IMR-90 (cell line): ENCODE data around the gene WDR37. TPM values are rescaled to one million over a fixed set of nuclear protein-coding genes. Genes with fewer than 3 reads are reported as not detected.

Experiments used
- ATAC-seq: fragments of 200-7000 bp; cut with Tn5 transposase; 2 replicates; pipeline ENCODE4 v1.9.1; 2020; ENCODE audit warnings: low read depth, mild to moderate bottlenecking, moderate library complexity
- BruUV-seq: library from RNA; stranded (reverse); fragments of 400-500 nt; replicated peaks from 2 replicates; lab custom pipeline; 2021; lab: Mats Ljungman, UMichigan
- CTCF ChIA-PET: fragments of 300-600 bp; formaldehyde crosslinking; extraction: SDS; loops from one replicate; lab custom pipeline; 2021; ENCODE audit warnings: antibody characterized with exemption; lab: Yijun Ruan, JAX
- POLR2A ChIA-PET: fragments of 300-600 bp; sonication (Branson Sonifier 250); formaldehyde crosslinking; loops from one replicate; lab custom pipeline; 2022; ENCODE audit warnings: antibody characterized with exemption; ENCODE audit not compliant: unreplicated experiment; lab: Charles Lee
- DNase-seq: peaks from one replicate; pipeline ENCODE4 v3.0.0; 2013
- H2AFZ ChIP-seq: replicated peaks from 2 replicates; pipeline ENCODE3; 2013; ENCODE audit warnings: low read length, mild to moderate bottlenecking; ENCODE audit not compliant: poor library complexity
- H2AK5ac ChIP-seq: 2 replicates; pipeline ENCODE4 v1.6.1; 2013; ENCODE audit warnings: low read depth, low read length, inconsistent platforms
- H2AK9ac ChIP-seq: replicated peaks from 2 replicates; pipeline ENCODE3; 2013; ENCODE audit warnings: mild to moderate bottlenecking, low read depth, low read length, moderate library complexity; ENCODE audit not compliant: poor library complexity
- H2BK120ac ChIP-seq: 2 replicates; pipeline ENCODE4 v1.6.1; 2013; ENCODE audit warnings: low read depth, low read length, inconsistent platforms
- H2BK15ac ChIP-seq: 3 replicates; pipeline ENCODE4 v1.6.1; 2013; ENCODE audit warnings: low read depth, low read length, inconsistent platforms
- H2BK20ac ChIP-seq: 2 replicates; pipeline ENCODE4 v1.6.1; 2013; ENCODE audit warnings: low read depth, mild to moderate bottlenecking, inconsistent platforms, low read length, moderate library complexity
- H2BK5ac ChIP-seq: 2 replicates; pipeline ENCODE4 v1.6.1; 2013; ENCODE audit warnings: mild to moderate bottlenecking, low read depth, low read length, inconsistent platforms; ENCODE audit not compliant: poor library complexity, severe bottlenecking
- H3K14ac ChIP-seq: replicated peaks from 2 replicates; pipeline ENCODE4 v1.6.1; 2013; ENCODE audit warnings: low read depth, low read length, inconsistent platforms
- H3K18ac ChIP-seq: 2 replicates; pipeline ENCODE4 v1.6.1; 2013; ENCODE audit warnings: low read depth, low read length, control low read depth
- H3K23ac ChIP-seq: 2 replicates; pipeline ENCODE4 v1.6.1; 2013; ENCODE audit warnings: low read depth, low read length, inconsistent platforms
- H3K27ac ChIP-seq: 2 replicates; pipeline ENCODE4 v1.5.1; 2013; ENCODE audit warnings: mild to moderate bottlenecking, control low read depth, low read length; ENCODE audit not compliant: insufficient read depth
- H3K27me3 ChIP-seq: 2 replicates; pipeline ENCODE4 v1.6.1; 2013; ENCODE audit warnings: low read length; ENCODE audit not compliant: control insufficient read depth, insufficient read depth
- H3K36me3 ChIP-seq: 2 replicates; pipeline ENCODE4 v1.6.1; 2013; ENCODE audit warnings: low read length, mixed read lengths; ENCODE audit not compliant: control insufficient read depth, insufficient read depth
- H3K4ac ChIP-seq: 2 replicates; pipeline ENCODE4 v1.6.1; 2013; ENCODE audit warnings: low read depth, low read length, inconsistent platforms
- H3K4me1 ChIP-seq: 2 replicates; pipeline ENCODE4 v1.6.1; 2013; ENCODE audit warnings: low read length, mixed read lengths; ENCODE audit not compliant: control insufficient read depth, insufficient read depth
- H3K4me2 ChIP-seq: 2 replicates; pipeline ENCODE4 v1.6.1; 2013; ENCODE audit warnings: low read depth, mild to moderate bottlenecking, control low read depth, low read length, moderate library complexity
- H3K4me3 ChIP-seq: 2 replicates; pipeline ENCODE4 v1.5.1; 2013; ENCODE audit warnings: low read depth, mild to moderate bottlenecking, control low read depth, low read length, moderate library complexity; ENCODE audit not compliant: insufficient read depth
- H3K56ac ChIP-seq: 2 replicates; pipeline ENCODE4 v1.6.1; 2013; ENCODE audit warnings: low read length, inconsistent platforms; ENCODE audit not compliant: insufficient read depth; ENCODE audit errors: extremely low read depth
- H3K79me1 ChIP-seq, 2 experiments: 2 replicates each; pipeline ENCODE4 v1.6.1; 2013; ENCODE audit warnings: low read length in 2 of 2, inconsistent platforms in 1 of 2, low read depth in 1 of 2
- H3K9ac ChIP-seq: 2 replicates; pipeline ENCODE4 v1.6.1; 2013; ENCODE audit warnings: low read depth, low read length, control low read depth
- H3K9me1 ChIP-seq: 2 replicates; pipeline ENCODE4 v1.6.1; 2013; ENCODE audit warnings: low read length, inconsistent platforms; ENCODE audit not compliant: insufficient read depth
- H3K9me3 ChIP-seq: 2 replicates; pipeline ENCODE4 v1.6.1; 2013; ENCODE audit warnings: low read length; ENCODE audit not compliant: control insufficient read depth, insufficient read depth
- H4K20me1 ChIP-seq: 2 replicates; pipeline ENCODE4 v1.6.1; 2013; ENCODE audit warnings: low read length, inconsistent platforms; ENCODE audit not compliant: insufficient read depth
- H4K5ac ChIP-seq: 2 replicates; pipeline ENCODE4 v1.6.1; 2013; ENCODE audit warnings: mild to moderate bottlenecking, low read depth, low read length, control low read depth
- H4K8ac ChIP-seq, 2 experiments: 2 replicates each; pipeline ENCODE4 v1.6.1; 2013; ENCODE audit warnings: low read depth in 2 of 2, low read length in 2 of 2, control low read depth in 1 of 2, inconsistent platforms in 1 of 2
- H4K91ac ChIP-seq: 2 replicates; pipeline ENCODE4 v1.6.1; 2013; ENCODE audit warnings: low read depth, low read length, inconsistent platforms; ENCODE audit not compliant: insufficient read depth
- BHLHE40 ChIP-seq: fragments of 150-350 bp; IDR thresholded peaks from 2 replicates; pipeline ENCODE4 v1.6.1; 2016; ENCODE audit warnings: mild to moderate bottlenecking, low read depth, low read length
- CHD1 ChIP-seq: IDR thresholded peaks from 2 replicates; pipeline ENCODE4 v1.6.1; 2012; ENCODE audit warnings: low read depth, low read length, improper control_type of control experiment
- FOS ChIP-seq: fragments of 150-350 bp; IDR thresholded peaks from 2 replicates; pipeline ENCODE4 v1.6.1; 2016; ENCODE audit warnings: low read depth, low read length
- MAZ ChIP-seq: IDR thresholded peaks from 2 replicates; pipeline ENCODE4 v1.6.1; 2012; ENCODE audit warnings: low read depth, mild to moderate bottlenecking, low read length, improper control_type of control experiment, moderate library complexity, borderline replicate concordance
- NFE2L2 ChIP-seq: fragments of 150-350 bp; IDR thresholded peaks from 2 replicates; pipeline ENCODE4 v1.6.1; 2016; ENCODE audit warnings: low read depth, mild to moderate bottlenecking, low read length
- RAD21 ChIP-seq: IDR thresholded peaks from 2 replicates; pipeline ENCODE4 v1.6.1; 2012; ENCODE audit warnings: low read length, improper control_type of control experiment
- RFX5 ChIP-seq: IDR thresholded peaks from 2 replicates; pipeline ENCODE4 v1.8.0; 2012; ENCODE audit warnings: low read depth, mild to moderate bottlenecking, low read length, moderate library complexity
- SMC3 ChIP-seq: fragments of 150-350 bp; IDR thresholded peaks from 2 replicates; pipeline ENCODE4 v1.6.1; 2016; ENCODE audit warnings: low read depth, mild to moderate bottlenecking, antibody characterized with exemption, low read length, moderate library complexity
- USF2 ChIP-seq: fragments of 150-350 bp; IDR thresholded peaks from 2 replicates; pipeline ENCODE4 v1.6.1; 2017; ENCODE audit warnings: mild to moderate bottlenecking, antibody characterized with exemption, low read length, low read depth
- WGBS, 2 experiments: methylation state at CpG; one replicate each; pipeline versions ENCODE4 v1.1.5 to v1.1.7; 2013; ENCODE audit warnings: missing lambda C conversion rate in 2 of 2; ENCODE audit not compliant: insufficient read length in 1 of 2; ENCODE audit errors: extremely low coverage in 2 of 2; 5-methylcytosine and 5-hydroxymethylcytosine counted together
- dilution Hi-C: fragments of 300-500 bp; cut with HindIII; formaldehyde crosslinking; loops from one replicate; pipeline ENCODE4 v1.14.3; 2018; ENCODE audit warnings: low sequenced_read_pairs; ENCODE audit not compliant: unreplicated experiment
- in situ Hi-C: fragments of 300-500 bp; cut with MboI; formaldehyde crosslinking; loops from 3 replicates; pipeline ENCODE4 v1.14.3; 2019; ENCODE audit warnings: low sequenced_read_pairs, inconsistent platforms, mixed read lengths
- intact Hi-C: fragments of 100-400 bp; cut with micrococcal nuclease; formaldehyde crosslinking; loops from 2 replicates; pipeline ENCODE4 v1.10.0; 2022
- polyA plus RNA-seq, 3 experiments: library from polyadenylated mRNA; depleted of rRNA; stranded (reverse); fragments of >200 nt; gene quantifications; 2 replicates each; pipeline ENCODE4 v1.2.3, GENCODE V29; 2012; ENCODE audit warnings: low replicate concordance in 1 of 3
- total RNA-seq: library from RNA; depleted of rRNA; stranded (reverse); fragments of >200 nt; gene quantifications from 2 replicates; pipeline ENCODE4 v1.2.3, GENCODE V29; 2012
- TF ChIP-seq, protein P1 (sequence below): conservative IDR thresholded peaks from 2 replicates; pipeline ENCODE4 v1.5.1; 2012; ENCODE audit warnings: mild to moderate bottlenecking, low read depth, low read length, improper control_type of control experiment

Gene WDR37
- total and polyA plus RNA-seq, 2 of the 4 experiments (the other 2 are of a cell fraction): 12.7 to 14.5 TPM

- Histone ChIP-seq H4K8ac (no peak overlapping the region), H3K27ac (no peak overlapping the region), H3K4me3 (no peak overlapping the region), H3K18ac (no peak overlapping the region), H3K14ac (no peak overlapping the region), H2AK5ac (no peak overlapping the region), H3K9me3 (peaks cover 5% of the 10 kb centered on the region), H3K79me1 (no peaks in the 10 kb centered on the region), H3K56ac (no peak overlapping the region), H3K36me3 (no peaks in the 10 kb centered on the region), H3K4me1 (no peaks in the 10 kb centered on the region), H3K4me2 (no peak overlapping the region), H4K5ac (no peak overlapping the region), H4K91ac (no peak overlapping the region), H2BK15ac (no peak overlapping the region), H2AFZ (no peak overlapping the region), H4K20me1 (no peaks in the 10 kb centered on the region), H3K4ac (no peak overlapping the region), H3K27me3 (no peaks in the 10 kb centered on the region; the same call in 1 of the 2 replicates), H3K9me1 (no peaks in the 10 kb centered on the region), H2BK5ac (no peak overlapping the region), H2BK20ac (no peak overlapping the region), H3K9ac (no peak overlapping the region), H3K23ac (no peak overlapping the region), H2AK9ac (no peak overlapping the region), H2BK120ac (no peak overlapping the region)
- intact Hi-C loops: no loop called here
- POLR2A ChIA-PET: no interaction called here
- dilution Hi-C loops: no loop called here
- ATAC-seq (no peak), DNase-seq (no peak)
- no TSS peak for BruUV-seq
- in situ Hi-C loops: no loop called here
- TF ChIP-seq CHD1: no peak
- TF ChIP-seq, protein P1, sequence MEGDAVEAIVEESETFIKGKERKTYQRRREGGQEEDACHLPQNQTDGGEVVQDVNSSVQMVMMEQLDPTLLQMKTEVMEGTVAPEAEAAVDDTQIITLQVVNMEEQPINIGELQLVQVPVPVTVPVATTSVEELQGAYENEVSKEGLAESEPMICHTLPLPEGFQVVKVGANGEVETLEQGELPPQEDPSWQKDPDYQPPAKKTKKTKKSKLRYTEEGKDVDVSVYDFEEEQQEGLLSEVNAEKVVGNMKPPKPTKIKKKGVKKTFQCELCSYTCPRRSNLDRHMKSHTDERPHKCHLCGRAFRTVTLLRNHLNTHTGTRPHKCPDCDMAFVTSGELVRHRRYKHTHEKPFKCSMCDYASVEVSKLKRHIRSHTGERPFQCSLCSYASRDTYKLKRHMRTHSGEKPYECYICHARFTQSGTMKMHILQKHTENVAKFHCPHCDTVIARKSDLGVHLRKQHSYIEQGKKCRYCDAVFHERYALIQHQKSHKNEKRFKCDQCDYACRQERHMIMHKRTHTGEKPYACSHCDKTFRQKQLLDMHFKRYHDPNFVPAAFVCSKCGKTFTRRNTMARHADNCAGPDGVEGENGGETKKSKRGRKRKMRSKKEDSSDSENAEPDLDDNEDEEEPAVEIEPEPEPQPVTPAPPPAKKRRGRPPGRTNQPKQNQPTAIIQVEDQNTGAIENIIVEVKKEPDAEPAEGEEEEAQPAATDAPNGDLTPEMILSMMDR: no peak
- TF ChIP-seq NFE2L2: no peak
- no peak for TF ChIP-seq MAZ
- TF ChIP-seq SMC3: no peak
- TF ChIP-seq BHLHE40: no peak
- no peak for TF ChIP-seq FOS
- TF ChIP-seq RFX5: no peak
- no peak for TF ChIP-seq USF2
- TF ChIP-seq RAD21: no peak
- CTCF ChIA-PET: no interaction called here
- WGBS, 2 experiments: 71% methylated on average over 3 of the region's 11 CpGs; no CpG with 5 or more reads in 1 of the 2 experiments
Observed at GRCh38 chr10:1141701-1142100, 85.5 kb downstream of the WDR37 start.
